Uterus (tissue), 4 donors: ENCODE data around the gene CARD8. TPM values are rescaled to one million over a fixed set of nuclear protein-coding genes. Genes with fewer than 3 reads are reported as not detected.
"Not testable (repeated sequence)": the region's sequence is repeated elsewhere in the genome, so short reads cannot be mapped to it uniquely, and the experiment has no call there.

Source experiments
- DNase-seq, 2 donors: peaks; one replicate each; pipeline ENCODE4 v3.0.0-alpha.2; 2019 to 2020
- H3K27ac ChIP-seq, 2 donors: fragments of 200-600 bp; sonication (generic); 1 replicate in 1 of 2; 2 replicates in 1 of 2; pipeline ENCODE4 v1.5.1; 2016 to 2018
- H3K27me3 ChIP-seq, 2 donors: fragments of 200-600 bp; sonication (generic); one replicate each; pipeline ENCODE4 v1.5.1; 2018 to 2019; ENCODE audit warnings: control low read depth in 1 of 2
- H3K36me3 ChIP-seq, 2 donors: fragments of 200-600 bp; sonication (generic); one replicate each; pipeline ENCODE4 v1.5.1; 2019; ENCODE audit warnings: control low read depth in 1 of 2
- H3K4me1 ChIP-seq, 2 donors: fragments of 200-600 bp; sonication (generic); one replicate each; pipeline ENCODE4 v1.5.1; 2018 to 2019; ENCODE audit warnings: control low read depth in 1 of 2
- H3K4me3 ChIP-seq, 2 donors: fragments of 200-600 bp; sonication (generic); 1 replicate in 1 of 2; 2 replicates in 1 of 2; pipeline ENCODE4 v1.5.1; 2018 to 2019; ENCODE audit warnings: mild to moderate bottlenecking in 1 of 2
- H3K9me3 ChIP-seq, 2 donors: fragments of 200-600 bp; sonication (generic); one replicate each; pipeline ENCODE4 v1.5.1; 2019; ENCODE audit warnings: control low read depth in 1 of 2
- CTCF ChIP-seq, 4 experiments: fragments of 200-600 bp in 2 of 4; fragments of 450-650 bp in 2 of 4; sonication (generic) in 2 of 4; IDR thresholded peaks; one replicate each; pipeline ENCODE4 v1.5.1; 2016 to 2019; ENCODE audit warnings: antibody characterized with exemption in 4 of 4, mild to moderate bottlenecking in 2 of 4, moderate library complexity in 1 of 4
- POLR2A ChIP-seq, 2 donors: fragments of 450-650 bp; IDR thresholded peaks; one replicate each; pipeline ENCODE4 v1.6.1; 2016; ENCODE audit warnings: antibody characterized with exemption in 2 of 2, mild to moderate bottlenecking in 1 of 2, moderate library complexity in 1 of 2
- intact Hi-C: fragments of 100-400 bp; cut with DNase I; formaldehyde crosslinking; loops from one replicate; pipeline ENCODE4 v1.15.1; 2023; ENCODE audit warnings: low total_unique reads
- total RNA-seq, 4 donors: library from RNA; depleted of rRNA in 3 of 4; stranded (reverse); fragments of >200 nt in 3 of 4; gene quantifications; one replicate each; pipeline versions ENCODE4 v1.1.0 to v1.2.4, GENCODE V29; 2014 to 2023
- donor health status: DM: yes; HTN: yes; CAD: no.

CARD8 gene
- total RNA-seq, 4 donors from 2014 or later: 18.8 to 80.2 (median 53.0) TPM

GRCh38 chr19:48279747-48280146 lies 24.0 kb upstream of the CARD8 start:
- Histone ChIP-seq H3K9me3 (no peaks in the 10 kb centered on the region), H3K4me3 (no peak overlapping the region), H3K4me1 (no peaks in the 10 kb centered on the region), H3K36me3 (no peaks in the 10 kb centered on the region), H3K27me3 (no peaks in the 10 kb centered on the region), H3K27ac (no peak overlapping the region)
- intact Hi-C loops: no loop called here
- TF ChIP-seq CTCF (IDR thresholded peaks at IDR 0.05) (no peak), POLR2A (IDR thresholded peaks at IDR 0.05) (no peak)
- DNase-seq: no peak

DNA sequence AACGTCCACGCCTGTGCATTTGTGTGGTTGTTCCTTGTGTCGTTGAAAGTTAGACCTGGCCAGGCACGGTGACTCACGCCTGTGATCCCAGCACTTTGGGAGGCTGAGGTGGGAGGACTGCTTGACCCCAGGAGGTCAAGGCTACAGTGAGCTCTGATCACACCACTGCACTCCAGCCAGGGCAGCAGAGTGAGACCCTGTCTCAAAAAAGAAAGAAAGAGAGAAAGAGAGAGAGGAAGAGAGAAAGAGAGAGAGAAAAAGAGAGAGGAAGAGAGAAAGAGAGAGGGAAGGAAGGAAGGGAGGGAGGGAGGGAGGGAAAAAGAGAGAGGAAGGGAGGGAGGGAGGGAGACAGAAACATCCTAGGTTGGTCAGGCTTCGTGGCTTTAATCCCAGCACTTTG lies 19.2 kb upstream of the CARD8 start:
- no peaks in the 10 kb centered on the region for H3K9me3 ChIP-seq
- no peak overlapping the region for H3K27ac ChIP-seq
- H3K4me3 ChIP-seq: no peak overlapping the region
- H3K27me3 ChIP-seq: no peaks in the 10 kb centered on the region
- H3K4me1 ChIP-seq: peaks cover 0 to 6% of the 10 kb centered on the region in 2 donors
- no peak for TF ChIP-seq POLR2A (IDR thresholded peaks at IDR 0.05)
- TF ChIP-seq CTCF (IDR thresholded peaks at IDR 0.05): no peak
- no peak for DNase-seq
- intact Hi-C loops: no loop called here
- H3K36me3 ChIP-seq: no peaks in the 10 kb centered on the region

DNA sequence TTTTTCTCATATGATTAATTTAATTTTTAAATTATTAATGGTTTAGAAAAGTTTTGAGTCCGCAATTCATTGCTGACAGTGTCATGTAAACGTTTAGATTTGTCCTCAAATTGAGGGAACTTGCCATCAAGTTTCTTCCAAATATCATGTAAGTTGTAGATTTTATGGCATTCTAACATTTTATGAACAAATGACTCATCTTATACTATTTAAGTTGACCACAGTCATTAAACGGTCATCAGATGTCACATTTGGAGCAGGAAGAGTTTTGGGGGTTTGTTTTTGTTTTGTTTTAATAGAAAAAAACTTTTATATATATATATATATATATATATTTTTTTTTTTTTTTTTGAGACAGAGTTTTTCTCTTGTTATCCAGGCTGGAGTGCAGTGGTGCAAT lies 18.5 kb upstream of the CARD8 start:
- Histone ChIP-seq H3K4me1 (peaks cover 0 to 6% of the 10 kb centered on the region in 2 donors), H3K27ac (no peak overlapping the region), H3K36me3 (no peaks in the 10 kb centered on the region), H3K4me3 (no peak overlapping the region), H3K9me3 (no peaks in the 10 kb centered on the region), H3K27me3 (no peaks in the 10 kb centered on the region)
- DNase-seq: no peak
- TF ChIP-seq CTCF (IDR thresholded peaks at IDR 0.05) (no peak), POLR2A (IDR thresholded peaks at IDR 0.05) (no peak)
- intact Hi-C loops: no loop called here

- Histone ChIP-seq H3K27ac (peak overlapping the region; percentile 15 to 64), H3K4me3 (peak overlapping the region; percentile 36 to 40), H3K4me1 (peaks cover 0 to 6% of the 10 kb centered on the region in 2 donors), H3K27me3 (no peaks in the 10 kb centered on the region), H3K9me3 (no peaks in the 10 kb centered on the region), H3K36me3 (no peaks in the 10 kb centered on the region)
- TF ChIP-seq POLR2A (IDR thresholded peaks at IDR 0.05): no peak
- TF ChIP-seq CTCF (IDR thresholded peaks at IDR 0.05): no peak
- DNase-seq: peak; percentile 28 to 38
- intact Hi-C loops: no loop called here
Observed at GRCh38 chr19:48271531-48272151, 15.9 kb upstream of the CARD8 start.

DNA sequence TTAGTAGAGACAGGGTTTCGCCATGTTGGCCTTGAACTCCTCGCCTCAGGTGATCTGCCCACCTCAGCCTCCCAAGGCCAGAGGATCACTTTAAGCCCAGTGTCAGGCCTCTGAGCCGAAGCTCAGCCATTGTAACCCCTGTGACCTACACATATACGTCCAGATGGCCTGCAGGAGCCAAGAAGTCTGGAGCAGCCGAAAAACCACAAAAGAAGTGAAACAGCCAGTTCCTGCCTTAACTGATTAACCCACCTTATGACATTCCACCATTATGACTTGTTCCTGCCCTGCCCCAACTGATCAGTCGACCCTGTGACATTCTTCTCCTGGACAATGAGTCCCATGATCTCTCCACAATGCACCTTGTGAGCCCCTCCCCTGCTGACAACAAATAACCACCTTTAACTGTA lies 13.9 kb upstream of the CARD8 start:
- H3K4me1 ChIP-seq, H3K27me3 ChIP-seq, H3K4me3 ChIP-seq, intact Hi-C loops, H3K9me3 ChIP-seq, H3K27ac ChIP-seq, H3K36me3 ChIP-seq, DNase-seq: not testable (repeated sequence)

GRCh38 chr19:48265326-48265725 lies 9.6 kb upstream of the CARD8 start:
- H3K27me3 ChIP-seq, H3K4me1 ChIP-seq, intact Hi-C loops, H3K36me3 ChIP-seq, H3K27ac ChIP-seq, DNase-seq, H3K9me3 ChIP-seq, H3K4me3 ChIP-seq: not testable (repeated sequence)

- Histone ChIP-seq H3K27ac (peak overlapping the region in 1 of 2 donors; percentile 73), H3K4me3 (peak overlapping the region in 1 of 2 donors; percentile 45)
- H3K27me3 ChIP-seq, H3K36me3 ChIP-seq, H3K9me3 ChIP-seq, intact Hi-C loops, H3K4me1 ChIP-seq, DNase-seq: not testable (repeated sequence)
Observed at GRCh38 chr19:48260359-48260714, 4.6 kb upstream of the CARD8 start.

DNA sequence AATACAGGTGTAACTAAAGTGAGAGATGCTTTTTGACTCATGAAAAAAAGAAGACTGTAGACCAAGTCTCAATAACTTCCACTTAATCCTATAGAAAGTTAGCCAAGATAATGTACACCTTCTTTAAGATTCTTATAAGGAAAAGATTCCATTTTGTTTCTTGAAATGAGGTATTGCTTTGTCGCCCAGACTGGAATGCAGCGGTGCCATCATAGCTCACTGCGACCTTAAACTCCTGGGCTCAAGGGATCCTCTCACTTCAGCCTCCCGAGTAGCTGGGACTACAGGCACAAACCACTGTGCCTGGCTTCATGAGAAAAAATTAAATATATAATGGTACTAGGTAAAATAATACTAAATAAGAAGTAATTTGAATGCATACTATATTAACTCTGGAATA lies 3.3 kb upstream of the CARD8 start:
- intact Hi-C loops, DNase-seq, H3K27ac ChIP-seq, H3K4me3 ChIP-seq, H3K36me3 ChIP-seq, H3K4me1 ChIP-seq, H3K27me3 ChIP-seq, H3K9me3 ChIP-seq: not testable (repeated sequence)
